DMS 273 (cell line): Measurements from ENCODE around the gene BSN.

Experiments used
- DNase-seq: peaks from one replicate; lab custom pipeline; 2025; ENCODE audit not compliant: unreplicated experiment; lab: John Stamatoyannopoulos, UW

Gene BSN

GRCh38 chr3:49593041-49593440 lies 38.8 kb downstream of the BSN start:
- no peak for DNase-seq

- no peak for DNase-seq
These were observed 46.5 kb downstream of the BSN start for GRCh38 chr3:49600781-49601180.

DNA sequence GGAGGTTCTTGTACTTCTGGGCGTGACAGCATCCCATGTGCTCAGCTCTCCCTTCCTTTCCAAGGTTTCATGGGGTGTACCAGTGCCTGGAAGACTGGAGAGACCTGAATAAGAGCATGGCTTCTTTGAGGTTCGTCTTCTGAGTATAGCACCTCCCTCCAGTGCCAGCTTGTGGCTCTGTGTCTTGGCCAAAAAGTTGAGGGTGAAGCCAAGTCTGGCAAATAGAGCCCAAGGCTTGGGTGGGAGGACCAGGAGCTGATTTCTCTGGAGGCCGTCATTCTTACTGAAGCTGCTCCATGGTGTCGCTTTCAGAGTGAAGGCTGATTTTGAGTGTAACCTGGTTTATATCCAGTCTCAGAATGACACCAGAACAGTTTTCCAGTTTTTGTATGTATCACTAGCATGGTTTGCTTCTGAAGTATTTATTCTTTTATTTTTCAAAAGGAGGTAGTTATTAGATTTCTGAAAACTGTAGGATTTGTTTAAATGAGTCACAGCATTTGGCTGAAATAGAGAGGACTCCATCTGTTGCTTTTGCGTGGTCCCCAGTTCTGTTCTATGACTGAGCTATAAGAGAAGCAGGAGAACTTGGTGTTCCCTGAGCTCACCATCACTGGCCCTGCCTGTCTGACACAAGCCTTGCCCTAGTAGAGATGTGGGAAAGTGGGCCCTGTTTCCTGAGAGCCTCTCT lies 47.2 kb downstream of the BSN start:
- DNase-seq: no peak

GRCh38 chr3:49602049-49602554 lies 47.8 kb downstream of the BSN start:
- no peak for DNase-seq

GRCh38 chr3:49602877-49603411 lies 48.7 kb downstream of the BSN start:
- no peak for DNase-seq

DNA sequence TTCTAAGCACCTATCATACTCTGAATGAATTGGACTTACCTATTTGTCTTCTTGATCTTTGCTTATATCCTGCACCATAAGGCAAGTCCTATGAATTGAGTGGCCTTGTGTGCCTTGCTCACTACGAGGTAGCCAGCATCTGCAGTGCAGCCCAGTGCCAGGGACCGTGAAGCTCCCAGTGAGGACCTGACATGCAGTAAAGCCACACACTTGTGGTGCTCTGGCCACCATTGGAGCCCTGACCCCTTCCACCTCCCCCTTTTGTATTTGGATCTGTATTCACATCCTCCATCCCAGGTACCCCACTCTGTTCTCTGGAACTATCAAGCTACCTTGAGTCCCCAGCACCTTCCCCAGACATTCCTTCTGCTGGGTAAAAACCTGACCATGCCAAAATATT lies 52.1 kb downstream of the BSN start:
- peak; percentile 14 for DNase-seq

DNA sequence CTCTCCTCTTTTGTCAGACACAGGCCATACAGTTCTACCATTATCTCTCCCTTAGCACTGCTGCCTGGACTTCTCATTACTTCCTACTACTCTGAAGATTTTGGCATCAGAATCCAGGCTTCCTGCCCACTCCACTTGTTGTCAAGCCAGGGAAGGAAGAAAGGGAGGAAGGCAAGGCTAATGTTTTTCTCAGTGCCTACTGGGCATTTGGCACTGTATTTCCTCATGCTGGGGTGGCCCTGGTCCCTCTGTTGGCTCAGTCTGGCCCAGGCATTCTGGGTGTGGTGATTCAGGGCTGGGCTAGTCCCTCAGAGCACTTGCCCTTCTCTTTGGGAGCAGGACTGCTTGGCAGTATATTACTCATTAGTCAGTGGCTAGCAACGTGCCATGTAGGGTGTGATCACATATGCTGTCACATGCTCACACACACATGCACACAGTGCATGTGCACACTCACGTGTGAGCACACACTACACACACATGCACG lies 52.9 kb downstream of the BSN start:
- peak; percentile 5 for DNase-seq

GRCh38 chr3:49607796-49608195 lies 53.5 kb downstream of the BSN start:
- DNase-seq: peak; percentile 18

- peak; percentile 38 for DNase-seq
These were observed 55.0 kb downstream of the BSN start for GRCh38 chr3:49609314-49609713.

- peak; percentile 43 for DNase-seq
These were observed 55.5 kb downstream of the BSN start for GRCh38 chr3:49609815-49610214.

GRCh38 chr3:49610666-49611280 lies 56.5 kb downstream of the BSN start:
- peak; percentile 46 for DNase-seq

DNA sequence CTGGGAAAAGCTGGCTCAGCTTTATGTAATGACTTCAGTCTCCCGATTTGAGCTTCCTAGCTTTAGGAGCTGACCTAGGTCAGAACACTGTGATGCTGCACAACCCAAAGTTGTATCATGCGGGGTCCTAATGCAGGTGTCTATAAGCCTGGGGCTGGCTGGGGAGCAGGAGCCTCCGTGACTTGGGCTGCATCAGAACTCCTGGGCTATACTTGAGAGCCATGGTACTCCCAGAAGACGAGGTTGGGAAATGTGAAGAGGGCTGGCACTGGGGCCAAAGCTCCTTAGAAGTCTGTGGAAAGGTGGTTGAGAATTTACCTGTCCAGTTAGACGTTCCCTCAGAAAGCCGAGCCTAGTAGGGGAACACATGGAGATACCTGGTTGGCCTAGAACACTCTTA lies 57.0 kb downstream of the BSN start:
- DNase-seq: no peak

DNA sequence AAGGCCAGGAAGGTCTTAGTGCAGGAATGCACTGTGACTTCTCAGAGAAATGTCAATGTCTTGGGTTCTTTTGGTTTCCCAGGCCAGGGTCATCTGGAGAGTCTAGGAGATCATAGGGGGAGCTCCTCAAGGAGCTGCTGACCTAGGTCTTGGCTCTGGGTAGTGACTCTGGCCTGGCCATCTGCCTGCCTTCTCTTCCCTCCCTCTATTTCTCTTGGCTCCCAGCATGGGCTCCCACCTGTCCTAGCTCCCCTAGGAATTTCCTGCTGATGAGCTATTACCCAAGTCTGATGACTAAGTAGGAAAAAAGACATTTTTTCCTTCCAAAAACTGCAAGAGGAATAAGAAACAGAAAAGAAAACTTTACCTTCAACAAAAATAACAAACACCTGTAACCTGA lies 57.4 kb downstream of the BSN start:
- no peak for DNase-seq

GRCh38 chr3:49614936-49615335 lies 60.7 kb downstream of the BSN start:
- DNase-seq: no peak

DNA sequence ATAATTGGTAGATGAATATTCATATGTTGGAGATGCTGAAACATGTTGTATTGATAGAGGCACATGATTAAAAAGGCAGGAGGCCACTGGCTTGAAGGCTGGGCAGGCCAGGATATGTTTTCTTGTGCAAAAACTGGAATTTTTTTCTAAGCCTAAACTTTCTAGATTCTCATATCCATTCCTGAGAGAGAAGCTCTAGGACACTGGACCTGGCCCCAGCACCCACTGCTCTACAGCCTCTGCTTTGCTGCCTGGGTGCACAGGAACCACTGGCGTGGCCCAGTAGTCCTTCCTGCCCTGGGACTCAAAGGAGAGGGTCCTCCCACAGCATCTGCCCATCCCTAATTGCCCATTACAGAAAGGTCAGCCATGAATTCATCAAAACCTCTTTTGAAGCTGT lies 61.8 kb downstream of the BSN start:
- DNase-seq: no peak

GRCh38 chr3:49616491-49616941 lies 62.2 kb downstream of the BSN start:
- peak; percentile 21 for DNase-seq

DNA sequence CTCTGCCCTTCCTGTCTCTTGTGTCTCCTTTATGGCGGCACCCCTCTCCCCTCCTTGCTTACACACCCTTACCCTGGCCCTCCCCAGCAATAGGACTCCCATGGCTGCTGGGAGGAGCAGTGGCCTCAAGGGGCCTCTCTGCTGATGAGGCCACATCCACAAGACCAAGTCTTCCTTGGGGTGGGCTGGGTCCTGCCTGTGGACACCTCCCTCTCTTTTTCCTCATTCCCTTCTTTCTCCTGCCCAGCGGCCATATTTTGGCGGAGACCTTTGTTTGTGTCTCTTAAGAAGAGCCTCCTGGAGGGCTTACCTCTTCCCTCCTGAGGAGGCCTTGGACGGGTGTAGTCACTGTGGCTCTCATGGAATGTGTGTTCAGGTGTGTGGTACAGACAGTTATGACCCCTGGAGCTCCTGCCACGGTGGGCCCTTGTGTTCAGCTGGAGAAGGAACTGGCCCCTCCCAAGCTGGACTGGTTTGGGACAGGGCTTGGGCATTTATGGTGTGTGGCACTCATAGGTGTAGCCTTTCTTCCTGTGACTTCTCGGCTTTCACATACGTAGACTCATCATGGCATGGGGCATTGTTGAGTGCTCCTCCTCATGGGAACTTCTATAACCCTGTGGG lies 63.2 kb downstream of the BSN start:
- DNase-seq: no peak

DNA sequence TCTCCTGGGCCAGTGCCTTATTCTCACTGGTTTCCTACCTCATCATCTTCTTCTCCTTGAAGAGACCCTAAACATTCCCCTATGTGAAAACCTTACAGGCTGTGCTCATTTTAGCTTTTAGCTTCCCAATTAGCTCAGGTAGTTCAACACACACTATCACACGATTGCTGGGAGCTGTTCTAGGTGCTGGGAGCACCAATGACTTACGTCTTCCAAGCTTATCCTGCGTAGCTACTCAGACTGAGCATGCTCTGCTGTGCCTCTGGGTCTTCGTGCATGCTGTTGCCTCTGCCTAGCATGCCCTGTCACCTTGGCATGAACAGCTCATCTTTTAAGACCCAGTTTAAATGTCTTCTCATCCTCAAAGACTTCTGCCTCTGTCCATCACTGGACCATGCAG lies 64.1 kb downstream of the BSN start:
- DNase-seq: no peak

GRCh38 chr3:49619649-49620048 lies 65.4 kb downstream of the BSN start:
- DNase-seq: no peak

- DNase-seq: no peak
These were observed 66.5 kb downstream of the BSN start for GRCh38 chr3:49620728-49621127.

DNA sequence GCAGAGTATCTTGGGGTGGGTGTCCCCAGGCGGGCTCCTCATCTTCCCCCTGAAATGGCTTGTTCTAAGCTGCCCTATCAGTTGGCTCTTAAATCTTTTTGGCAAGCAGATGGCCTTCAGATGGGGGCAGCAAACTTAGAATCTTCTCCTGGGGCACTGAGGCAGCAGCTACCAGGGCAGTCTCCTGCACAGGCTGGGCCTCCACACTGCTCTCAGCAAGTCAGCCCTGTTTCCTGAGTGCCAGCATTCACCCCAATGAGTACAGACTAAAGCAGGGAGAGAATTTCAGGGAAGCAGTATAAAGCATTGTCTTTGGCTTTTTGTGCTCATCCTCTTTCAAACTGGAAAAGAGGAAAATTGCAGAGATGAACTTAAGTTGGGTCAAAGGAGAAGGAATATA lies 68.8 kb downstream of the BSN start:
- DNase-seq: no peak

DNA sequence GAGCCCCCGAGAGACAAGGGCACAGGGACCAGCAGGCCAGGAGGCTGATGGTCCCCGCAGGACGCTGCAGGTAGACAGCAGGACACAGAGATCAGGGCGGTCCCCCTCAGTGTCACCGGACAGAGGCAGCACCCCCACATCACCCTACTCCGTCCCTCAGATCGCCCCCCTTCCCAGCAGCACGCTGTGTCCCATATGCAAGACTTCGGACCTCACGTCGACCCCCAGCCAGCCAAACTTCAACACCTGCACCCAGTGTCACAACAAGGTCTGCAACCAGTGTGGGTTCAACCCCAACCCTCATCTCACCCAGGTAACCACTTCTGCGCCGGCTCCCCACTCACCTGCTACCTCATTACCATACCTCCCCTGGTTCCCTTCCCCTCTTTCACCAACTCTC lies 70.8 kb downstream of the BSN start:
- DNase-seq: no peak
